ENCODE results near the gene TFPI.

Gene TFPI

DNA sequence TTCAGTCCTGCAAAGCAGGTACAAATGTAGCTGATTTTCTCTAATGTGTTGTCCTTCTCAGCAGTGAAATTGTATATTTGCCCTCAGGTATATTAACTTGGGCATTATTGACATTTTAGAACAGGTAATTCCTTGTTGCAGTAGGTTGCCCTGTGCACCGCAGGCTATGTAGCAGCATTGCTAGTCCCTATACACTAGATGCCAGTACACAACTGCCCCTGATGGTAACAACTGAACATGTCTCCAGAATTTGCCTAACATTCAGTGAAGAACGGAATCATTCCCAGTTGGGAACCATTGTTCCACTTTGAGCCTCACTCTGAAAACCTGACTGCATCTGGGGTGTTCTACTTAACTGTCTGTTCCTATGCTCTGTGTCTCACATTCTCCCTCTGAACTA is 23.1 kb upstream of the TFPI start:
- Histone ChIP-seq H2BK15ac (ENCODE audit: low read depth, poor library complexity, severe bottlenecking) (no peak overlapping the region), H4K8ac (ENCODE audit: low read length) (peak overlapping the region; percentile 42), H2BK12ac (ENCODE audit: low read length in 2 of 2) (peak overlapping the region; percentile 17 to 84), H3K9me3 (ENCODE audit: control insufficient read depth, low read length) (no peaks in the 10 kb centered on the region), H3K4me2 (ENCODE audit: low read length, poor library complexity, severe bottlenecking) (no peak overlapping the region), H2AK5ac (ENCODE audit: low read length, severe bottlenecking) (no peak overlapping the region), H3K27me3 (ENCODE audit: control insufficient read depth in 1 of 2, insufficient read depth in 1 of 2, low read length in 2 of 2) (no peaks in the 10 kb centered on the region), H3K23ac (ENCODE audit: low read length in 2 of 2) (no peak overlapping the region), H3K27ac (ENCODE audit: low read length, poor library complexity, severe bottlenecking) (no peak overlapping the region), H2AFZ (ENCODE audit: low read depth, low read length) (no peak overlapping the region), H4K91ac (ENCODE audit: low read length) (no peak overlapping the region), H3K4ac (ENCODE audit: low read depth in 1 of 2, low read length in 2 of 2) (peak overlapping the region in 1 of 2 experiments; percentile 6), H3K36me3 (ENCODE audit: control insufficient read depth in 1 of 2, insufficient read depth in 2 of 2, low read depth in 1 of 2, low read length in 2 of 2) (no peaks in the 10 kb centered on the region), H3K4me1 (ENCODE audit: control insufficient read depth, insufficient read depth, low read depth, low read length) (no peaks in the 10 kb centered on the region), H3K14ac (ENCODE audit: low read length in 2 of 2) (no peak overlapping the region), H3K79me1 (replicated peaks; ENCODE audit: low read length, poor library complexity, severe bottlenecking) (no peaks in the 10 kb centered on the region), H3K18ac (ENCODE audit: low read depth in 1 of 2, low read length in 2 of 2) (peak overlapping the region; percentile 54 to 58), H3K9ac (ENCODE audit: low read length) (no peak overlapping the region), H2BK5ac (ENCODE audit: low read depth, low read length, poor library complexity, severe bottlenecking) (no peak overlapping the region), H3K4me3 (ENCODE audit: insufficient read depth in 1 of 2, low read depth in 1 of 2, low read length in 2 of 2) (no peak overlapping the region), H2BK120ac (ENCODE audit: low read depth, low read length) (no peak overlapping the region)
- 100% methylated on average over 2 of the region's 2 CpGs for WGBS
- peak; percentile 28 for DNase-seq

DNA sequence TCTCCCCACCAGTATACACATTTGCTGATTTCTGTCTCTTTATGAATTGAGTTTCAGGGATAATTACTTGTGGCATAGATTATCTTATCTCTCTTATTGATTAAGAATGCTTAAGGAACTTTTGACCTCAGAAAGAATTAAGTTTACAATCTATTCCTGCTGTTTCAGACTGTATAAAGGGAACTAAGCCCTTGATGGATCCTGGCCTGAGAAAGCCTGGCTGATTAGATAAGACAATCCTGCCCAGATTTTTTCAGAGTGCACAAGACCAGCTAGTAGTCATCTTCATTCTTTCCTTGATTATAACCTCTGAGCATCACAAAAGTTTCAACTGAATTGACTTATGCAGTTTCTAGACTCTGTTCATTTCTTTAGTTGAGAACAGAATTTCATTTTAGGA is 22.7 kb upstream of the TFPI start:
- Histone ChIP-seq H3K4me1 (ENCODE audit: control insufficient read depth, insufficient read depth, low read depth, low read length) (no peaks in the 10 kb centered on the region), H3K23ac (ENCODE audit: low read length in 2 of 2) (no peak overlapping the region), H3K9me3 (ENCODE audit: control insufficient read depth, low read length) (no peaks in the 10 kb centered on the region), H3K14ac (ENCODE audit: low read length in 2 of 2) (no peak overlapping the region), H3K27me3 (ENCODE audit: control insufficient read depth in 1 of 2, insufficient read depth in 1 of 2, low read length in 2 of 2) (no peaks in the 10 kb centered on the region), H3K18ac (ENCODE audit: low read depth in 1 of 2, low read length in 2 of 2) (no peak overlapping the region), H2BK15ac (ENCODE audit: low read depth, poor library complexity, severe bottlenecking) (no peak overlapping the region), H3K79me1 (replicated peaks; ENCODE audit: low read length, poor library complexity, severe bottlenecking) (no peaks in the 10 kb centered on the region), H2BK5ac (ENCODE audit: low read depth, low read length, poor library complexity, severe bottlenecking) (no peak overlapping the region), H3K4ac (ENCODE audit: low read depth in 1 of 2, low read length in 2 of 2) (no peak overlapping the region), H4K91ac (ENCODE audit: low read length) (no peak overlapping the region), H4K8ac (ENCODE audit: low read length) (no peak overlapping the region), H3K9ac (ENCODE audit: low read length) (no peak overlapping the region), H2BK12ac (ENCODE audit: low read length in 2 of 2) (no peak overlapping the region), H2BK120ac (ENCODE audit: low read depth, low read length) (no peak overlapping the region), H3K27ac (ENCODE audit: low read length, poor library complexity, severe bottlenecking) (no peak overlapping the region), H2AK5ac (ENCODE audit: low read length, severe bottlenecking) (no peak overlapping the region), H3K36me3 (ENCODE audit: control insufficient read depth in 1 of 2, insufficient read depth in 2 of 2, low read depth in 1 of 2, low read length in 2 of 2) (no peaks in the 10 kb centered on the region), H2AFZ (ENCODE audit: low read depth, low read length) (no peak overlapping the region), H3K4me3 (ENCODE audit: insufficient read depth in 1 of 2, low read depth in 1 of 2, low read length in 2 of 2) (no peak overlapping the region), H3K4me2 (ENCODE audit: low read length, poor library complexity, severe bottlenecking) (no peak overlapping the region)
- peak; percentile 23 for DNase-seq

DNA sequence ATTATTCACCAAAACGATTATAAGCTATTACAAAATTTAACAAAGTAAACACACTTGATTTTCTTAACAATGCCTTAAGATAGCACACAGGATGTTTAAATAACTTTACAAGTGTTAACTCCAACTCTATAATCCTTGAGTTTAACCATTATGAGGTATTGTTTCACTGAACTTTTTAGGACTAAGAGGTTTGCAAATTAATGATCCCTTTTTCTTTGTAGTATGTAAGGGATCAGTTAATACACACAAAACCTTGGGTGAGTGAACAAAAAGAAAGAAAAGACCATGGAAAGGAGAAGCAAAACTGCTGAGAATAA is 21.5 kb upstream of the TFPI start:
- H4K91ac ChIP-seq (ENCODE audit: low read length), result no peak overlapping the region
- no peak overlapping the region for H4K8ac ChIP-seq (ENCODE audit: low read length)
- H2BK120ac ChIP-seq (ENCODE audit: low read depth, low read length), result no peak overlapping the region
- H2AK5ac ChIP-seq (ENCODE audit: low read length, severe bottlenecking), result no peak overlapping the region
- H3K79me1 ChIP-seq (replicated peaks; ENCODE audit: low read length, poor library complexity, severe bottlenecking), result no peaks in the 10 kb centered on the region
- no CpG with 5 or more reads among the region's 1 CpG for WGBS
- H2BK5ac ChIP-seq (ENCODE audit: low read depth, low read length, poor library complexity, severe bottlenecking), result no peak overlapping the region
- no peak overlapping the region for H2BK15ac ChIP-seq (ENCODE audit: low read depth, poor library complexity, severe bottlenecking)
- no peaks in the 10 kb centered on the region for H3K36me3 ChIP-seq (ENCODE audit: control insufficient read depth in 1 of 2, insufficient read depth in 2 of 2, low read depth in 1 of 2, low read length in 2 of 2)
- H3K9me3 ChIP-seq (ENCODE audit: control insufficient read depth, low read length), result no peaks in the 10 kb centered on the region
- H3K23ac ChIP-seq (ENCODE audit: low read length in 2 of 2), result no peak overlapping the region
- H3K14ac ChIP-seq (ENCODE audit: low read length in 2 of 2), result no peak overlapping the region
- H3K18ac ChIP-seq (ENCODE audit: low read depth in 1 of 2, low read length in 2 of 2), result no peak overlapping the region
- H3K4ac ChIP-seq (ENCODE audit: low read depth in 1 of 2, low read length in 2 of 2), result peak overlapping the region in 1 of 2 experiments; percentile 41
- H3K4me1 ChIP-seq (ENCODE audit: control insufficient read depth, insufficient read depth, low read depth, low read length), result no peaks in the 10 kb centered on the region
- no peaks in the 10 kb centered on the region for H3K27me3 ChIP-seq (ENCODE audit: control insufficient read depth in 1 of 2, insufficient read depth in 1 of 2, low read length in 2 of 2)
- no peak overlapping the region for H3K27ac ChIP-seq (ENCODE audit: low read length, poor library complexity, severe bottlenecking)
- no peak overlapping the region for H3K4me2 ChIP-seq (ENCODE audit: low read length, poor library complexity, severe bottlenecking)
- DNase-seq, result no peak
- H2AFZ ChIP-seq (ENCODE audit: low read depth, low read length), result no peak overlapping the region
- H3K9ac ChIP-seq (ENCODE audit: low read length), result peak overlapping the region; percentile 61
- H3K4me3 ChIP-seq (ENCODE audit: insufficient read depth in 1 of 2, low read depth in 1 of 2, low read length in 2 of 2), result no peak overlapping the region
- no peak overlapping the region for H2BK12ac ChIP-seq (ENCODE audit: low read length in 2 of 2)

DNA sequence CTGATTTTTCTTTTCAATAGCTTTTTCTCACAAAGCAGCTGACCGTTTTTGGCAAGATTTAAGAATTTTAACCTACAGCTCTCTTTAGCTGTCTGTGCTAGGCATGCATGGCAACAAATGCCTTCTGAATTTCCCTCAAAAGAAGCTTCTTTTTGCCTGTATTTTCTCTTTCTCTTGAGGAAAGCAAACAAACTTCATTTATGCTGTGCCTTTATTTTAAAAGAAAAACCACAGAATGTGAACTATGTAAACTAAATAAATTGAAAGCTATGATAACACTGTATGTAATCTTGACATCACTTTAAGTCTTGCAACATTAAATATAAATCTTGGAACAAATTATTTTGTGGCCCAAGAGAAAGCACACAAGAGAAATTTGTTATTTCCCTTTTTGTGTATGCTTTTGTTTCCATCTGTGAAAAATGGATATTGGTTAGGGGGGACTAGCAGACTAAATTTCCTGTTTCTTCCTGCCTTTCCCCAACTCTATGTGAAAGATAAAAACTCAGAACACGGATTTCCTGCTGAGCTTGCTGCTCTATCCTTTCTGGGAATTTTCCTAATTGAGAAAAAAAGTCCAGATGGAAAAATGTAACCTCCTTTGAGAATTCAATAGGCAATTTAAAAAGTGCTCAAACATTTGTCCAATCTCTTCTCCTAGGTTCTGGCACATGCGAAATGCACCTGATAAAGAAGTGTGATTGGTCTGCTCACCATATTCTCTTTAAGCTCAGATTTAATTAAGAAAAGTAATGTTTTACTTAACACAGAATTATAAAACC is 20.9 kb upstream of the TFPI start:
- Histone ChIP-seq H3K9me3 (ENCODE audit: control insufficient read depth, low read length) (no peaks in the 10 kb centered on the region), H2BK15ac (ENCODE audit: low read depth, poor library complexity, severe bottlenecking) (no peak overlapping the region), H3K14ac (ENCODE audit: low read length in 2 of 2) (no peak overlapping the region), H3K79me1 (replicated peaks; ENCODE audit: low read length, poor library complexity, severe bottlenecking) (no peaks in the 10 kb centered on the region), H3K36me3 (ENCODE audit: control insufficient read depth in 1 of 2, insufficient read depth in 2 of 2, low read depth in 1 of 2, low read length in 2 of 2) (no peaks in the 10 kb centered on the region), H3K4me3 (ENCODE audit: insufficient read depth in 1 of 2, low read depth in 1 of 2, low read length in 2 of 2) (no peak overlapping the region), H2BK5ac (ENCODE audit: low read depth, low read length, poor library complexity, severe bottlenecking) (no peak overlapping the region), H3K4ac (ENCODE audit: low read depth in 1 of 2, low read length in 2 of 2) (no peak overlapping the region), H2AFZ (ENCODE audit: low read depth, low read length) (no peak overlapping the region), H3K27me3 (ENCODE audit: control insufficient read depth in 1 of 2, insufficient read depth in 1 of 2, low read length in 2 of 2) (no peaks in the 10 kb centered on the region), H2BK12ac (ENCODE audit: low read length in 2 of 2) (no peak overlapping the region), H2AK5ac (ENCODE audit: low read length, severe bottlenecking) (no peak overlapping the region), H3K4me1 (ENCODE audit: control insufficient read depth, insufficient read depth, low read depth, low read length) (no peaks in the 10 kb centered on the region), H4K8ac (ENCODE audit: low read length) (no peak overlapping the region), H3K23ac (ENCODE audit: low read length in 2 of 2) (no peak overlapping the region), H3K4me2 (ENCODE audit: low read length, poor library complexity, severe bottlenecking) (peak overlapping the region; percentile 16), H3K9ac (ENCODE audit: low read length) (peak overlapping the region; percentile 61), H2BK120ac (ENCODE audit: low read depth, low read length) (no peak overlapping the region), H3K18ac (ENCODE audit: low read depth in 1 of 2, low read length in 2 of 2) (no peak overlapping the region), H3K27ac (ENCODE audit: low read length, poor library complexity, severe bottlenecking) (no peak overlapping the region), H4K91ac (ENCODE audit: low read length) (no peak overlapping the region)
- peak; percentile 76 for DNase-seq
- WGBS, result 20% methylated on average over 2 of the region's 3 CpGs
